HG03442 (cell line): ENCODE measurements around the gene DRC1.

Source experiments
- ATAC-seq: cut with Tn5 transposase; IDR thresholded peaks from one replicate; pipeline ENCODE4 v1.9.1; 2021; ENCODE audit warnings: mild to moderate bottlenecking, moderate library complexity; ENCODE audit not compliant: unreplicated experiment

DRC1 gene

GRCh38 chr2:26475832-26476501, 74.2 kb downstream of the DRC1 start:
- ATAC-seq: no peak

- ATAC-seq: no peak
Measured at GRCh38 chr2:26477126-26477910, 75.6 kb downstream of the DRC1 start.

GRCh38 chr2:26477911-26478253, 76.2 kb downstream of the DRC1 start, which contains the start of gene OTOF:
TSS of gene OTOF (minus strand) at chr2:26478124.
- no peak for ATAC-seq

- ATAC-seq: no peak
Measured at GRCh38 chr2:26478366-26478765, 76.6 kb downstream of the DRC1 start.

GRCh38 chr2:26479131-26479788, 77.5 kb downstream of the DRC1 start:
- ATAC-seq: no peak

GRCh38 chr2:26479789-26480565, 78.3 kb downstream of the DRC1 start:
- ATAC-seq: no peak

GRCh38 chr2:26480566-26481423, 79.1 kb downstream of the DRC1 start:
- ATAC-seq: no peak

- ATAC-seq: no peak
Measured at GRCh38 chr2:26481706-26482105, 80.0 kb downstream of the DRC1 start.

- no peak for ATAC-seq
Measured at GRCh38 chr2:26482211-26483026, 80.7 kb downstream of the DRC1 start.

- no peak for ATAC-seq
Measured at GRCh38 chr2:26483027-26483326, 81.3 kb downstream of the DRC1 start.

- ATAC-seq: no peak
Measured at GRCh38 chr2:26483516-26483915, 81.8 kb downstream of the DRC1 start.

GRCh38 chr2:26483957-26484565, 82.3 kb downstream of the DRC1 start:
- no peak for ATAC-seq

- no peak for ATAC-seq
Measured at GRCh38 chr2:26484579-26484978, 82.9 kb downstream of the DRC1 start.

GRCh38 chr2:26485099-26485498, 83.4 kb downstream of the DRC1 start:
- ATAC-seq: no peak

GRCh38 chr2:26485725-26486418, 84.2 kb downstream of the DRC1 start:
- ATAC-seq: no peak

- ATAC-seq: no peak
Measured at GRCh38 chr2:26486789-26487188, 85.1 kb downstream of the DRC1 start.

GRCh38 chr2:26487192-26487591, 85.5 kb downstream of the DRC1 start:
- ATAC-seq: no peak

- no peak for ATAC-seq
Measured at GRCh38 chr2:26488463-26489212, 86.9 kb downstream of the DRC1 start.
